Hepatocyte (in vitro differentiated cells): ENCODE data around the gene LILRA1. TPM values are rescaled to one million over a fixed set of nuclear protein-coding genes. Genes with fewer than 3 reads are reported as not detected.
"Not testable (repeated sequence)": the region's sequence is repeated elsewhere in the genome, so short reads cannot be mapped to it uniquely, and the experiment has no call there.

ENCODE experiments used
- DNase-seq: peaks from one replicate; pipeline ENCODE4 v3.0.0-alpha.2; 2016; ENCODE audit warnings: low spot score
- H2AFZ ChIP-seq: fragments of 200-600 bp; sonication (generic); 2 replicates; pipeline ENCODE4 v1.6.0; 2016; ENCODE audit warnings: antibody characterized with exemption, mild to moderate bottlenecking
- H3K27ac ChIP-seq: fragments of 200-600 bp; sonication (generic); 2 replicates; pipeline ENCODE4 v1.5.1; 2016; ENCODE audit warnings: mild to moderate bottlenecking
- H3K27me3 ChIP-seq: fragments of 200-600 bp; sonication (generic); 2 replicates; pipeline ENCODE4 v1.6.1; 2016
- H3K36me3 ChIP-seq: fragments of 200-600 bp; sonication (generic); replicated peaks from 2 replicates; pipeline ENCODE4 v1.5.1; 2016; ENCODE audit warnings: low read depth; ENCODE audit not compliant: insufficient read depth
- H3K4me1 ChIP-seq: fragments of 200-600 bp; sonication (generic); 2 replicates; pipeline ENCODE4 v1.5.1; 2016; ENCODE audit warnings: mild to moderate bottlenecking, moderate library complexity; ENCODE audit not compliant: insufficient read depth
- H3K4me2 ChIP-seq: fragments of 200-600 bp; sonication (generic); 2 replicates; pipeline ENCODE4 v1.6.0; 2016
- H3K4me3 ChIP-seq: fragments of 200-600 bp; sonication (generic); 2 replicates; pipeline ENCODE4 v1.5.1; 2016; ENCODE audit warnings: mild to moderate bottlenecking
- H3K79me2 ChIP-seq: fragments of 200-600 bp; sonication (generic); 2 replicates; pipeline ENCODE4 v1.6.0; 2017; ENCODE audit warnings: mild to moderate bottlenecking
- H3K9me2 ChIP-seq: fragments of 200-600 bp; sonication (generic); replicated peaks from 2 replicates; pipeline ENCODE4 v1.6.0; 2017; ENCODE audit warnings: mild to moderate bottlenecking; ENCODE audit not compliant: insufficient read depth
- H3K9me3 ChIP-seq: fragments of 200-600 bp; sonication (generic); 2 replicates; pipeline ENCODE4 v1.5.1; 2016; ENCODE audit warnings: low read depth, mild to moderate bottlenecking
- H4K20me1 ChIP-seq: fragments of 200-600 bp; sonication (generic); 2 replicates; pipeline ENCODE4 v1.6.0; 2016; ENCODE audit warnings: mild to moderate bottlenecking; ENCODE audit not compliant: insufficient read depth, poor library complexity, severe bottlenecking
- EZH2 ChIP-seq: fragments of 200-600 bp; sonication (generic); IDR thresholded peaks from 2 replicates; pipeline ENCODE4 v1.6.1; 2016; ENCODE audit warnings: antibody characterized with exemption, mild to moderate bottlenecking, borderline replicate concordance
- EZH2phosphoT487 ChIP-seq: fragments of 200-600 bp; sonication (generic); IDR thresholded peaks from one replicate; pipeline ENCODE4 v1.6.1; 2018; ENCODE audit warnings: antibody characterized with exemption, mild to moderate bottlenecking, low read depth, moderate library complexity; ENCODE audit not compliant: unreplicated experiment, severe bottlenecking
- WGBS: methylation state at CpG from one replicate; pipeline ENCODE4 v1.1.6; 2016; ENCODE audit warnings: low lambda C conversion rate; ENCODE audit errors: missing lambda C conversion rate; 5-methylcytosine and 5-hydroxymethylcytosine counted together
- polyA plus RNA-seq: library from polyadenylated mRNA; unstranded; fragments of >200 nt; fragmentation: Nextera tagmentation; extraction: Ambion mirVana; gene quantifications from 2 replicates; pipeline ENCODE4 v1.2.1, GENCODE V29; 2016
- total RNA-seq: library from RNA; depleted of rRNA; stranded (reverse); fragments of >200 nt; gene quantifications from 2 replicates; pipeline ENCODE4 v1.2.3, GENCODE V29; 2014
- TF ChIP-seq, protein P1 (sequence below): fragments of 200-600 bp; sonication (generic); IDR thresholded peaks from 2 replicates; pipeline ENCODE4 v1.5.1; 2016; ENCODE audit warnings: antibody characterized with exemption, mild to moderate bottlenecking; ENCODE audit not compliant: poor library complexity

LILRA1 gene
- total and polyA plus RNA-seq, 2 experiments from 2014 or later: not detected

DNA sequence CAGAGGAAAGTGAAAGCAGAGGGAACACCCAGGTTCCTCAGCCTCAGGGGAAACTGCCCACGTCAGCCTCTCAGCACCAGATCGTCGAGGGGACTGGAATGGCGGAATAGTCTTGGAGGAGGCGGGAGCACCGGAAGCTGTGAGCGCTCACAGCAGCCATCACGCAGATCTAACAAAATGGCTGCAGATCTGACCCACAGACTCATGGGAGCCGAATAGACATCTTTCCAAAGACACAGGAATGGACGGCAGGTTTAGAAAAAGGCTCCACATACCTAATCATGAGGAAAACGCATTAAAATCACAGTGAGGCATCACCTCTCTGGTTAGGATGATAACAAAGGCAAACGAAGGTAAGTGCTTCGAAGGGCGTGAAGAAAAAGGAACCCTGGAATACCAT is 31.6 kb upstream of the LILRA1 start:
- H3K9me2 ChIP-seq: no peaks in the 10 kb centered on the region
- H4K20me1 ChIP-seq: no peaks in the 10 kb centered on the region
- H3K79me2 ChIP-seq: no peaks in the 10 kb centered on the region
- no peak for DNase-seq
- no peak overlapping the region for H3K4me2 ChIP-seq
- no peaks in the 10 kb centered on the region for H3K36me3 ChIP-seq
- no peaks in the 10 kb centered on the region for H3K4me1 ChIP-seq
- TF ChIP-seq EZH2 (no peak), EZH2phosphoT487 (no peak)
- TF ChIP-seq, protein P1, sequence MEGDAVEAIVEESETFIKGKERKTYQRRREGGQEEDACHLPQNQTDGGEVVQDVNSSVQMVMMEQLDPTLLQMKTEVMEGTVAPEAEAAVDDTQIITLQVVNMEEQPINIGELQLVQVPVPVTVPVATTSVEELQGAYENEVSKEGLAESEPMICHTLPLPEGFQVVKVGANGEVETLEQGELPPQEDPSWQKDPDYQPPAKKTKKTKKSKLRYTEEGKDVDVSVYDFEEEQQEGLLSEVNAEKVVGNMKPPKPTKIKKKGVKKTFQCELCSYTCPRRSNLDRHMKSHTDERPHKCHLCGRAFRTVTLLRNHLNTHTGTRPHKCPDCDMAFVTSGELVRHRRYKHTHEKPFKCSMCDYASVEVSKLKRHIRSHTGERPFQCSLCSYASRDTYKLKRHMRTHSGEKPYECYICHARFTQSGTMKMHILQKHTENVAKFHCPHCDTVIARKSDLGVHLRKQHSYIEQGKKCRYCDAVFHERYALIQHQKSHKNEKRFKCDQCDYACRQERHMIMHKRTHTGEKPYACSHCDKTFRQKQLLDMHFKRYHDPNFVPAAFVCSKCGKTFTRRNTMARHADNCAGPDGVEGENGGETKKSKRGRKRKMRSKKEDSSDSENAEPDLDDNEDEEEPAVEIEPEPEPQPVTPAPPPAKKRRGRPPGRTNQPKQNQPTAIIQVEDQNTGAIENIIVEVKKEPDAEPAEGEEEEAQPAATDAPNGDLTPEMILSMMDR: no peak
- no peaks in the 10 kb centered on the region for H3K27me3 ChIP-seq
- peaks cover 3% of the 10 kb centered on the region for H3K9me3 ChIP-seq
- H3K4me3 ChIP-seq: no peak overlapping the region
- WGBS: 76% methylated on average over 14 of the region's 14 CpGs
- no peak overlapping the region for H2AFZ ChIP-seq
- no peak overlapping the region for H3K27ac ChIP-seq

GRCh38 chr19:54563206-54563605 is 30.2 kb upstream of the LILRA1 start:
- DNase-seq, H3K9me2 ChIP-seq, H3K27ac ChIP-seq, H3K27me3 ChIP-seq, H2AFZ ChIP-seq, H3K4me3 ChIP-seq, H3K9me3 ChIP-seq, H3K4me2 ChIP-seq, H3K4me1 ChIP-seq, H3K36me3 ChIP-seq, H3K79me2 ChIP-seq, H4K20me1 ChIP-seq: not testable (repeated sequence)
- 84% methylated on average over 6 of the region's 6 CpGs for WGBS

- Histone ChIP-seq H3K27me3 (no peaks in the 10 kb centered on the region), H3K9me2 (no peaks in the 10 kb centered on the region), H3K9me3 (no peaks in the 10 kb centered on the region), H3K4me3 (no peak overlapping the region), H2AFZ (no peak overlapping the region), H3K27ac (no peak overlapping the region), H3K4me1 (no peaks in the 10 kb centered on the region), H4K20me1 (no peaks in the 10 kb centered on the region), H3K79me2 (no peaks in the 10 kb centered on the region), H3K36me3 (no peaks in the 10 kb centered on the region), H3K4me2 (no peak overlapping the region)
- TF ChIP-seq EZH2phosphoT487: no peak
- TF ChIP-seq, protein P1: no peak
- no peak for TF ChIP-seq EZH2
- 50% methylated on average over 3 of the region's 3 CpGs for WGBS
- DNase-seq: no peak
Observed at GRCh38 chr19:54570316-54570715, 23.1 kb upstream of the LILRA1 start.

DNA sequence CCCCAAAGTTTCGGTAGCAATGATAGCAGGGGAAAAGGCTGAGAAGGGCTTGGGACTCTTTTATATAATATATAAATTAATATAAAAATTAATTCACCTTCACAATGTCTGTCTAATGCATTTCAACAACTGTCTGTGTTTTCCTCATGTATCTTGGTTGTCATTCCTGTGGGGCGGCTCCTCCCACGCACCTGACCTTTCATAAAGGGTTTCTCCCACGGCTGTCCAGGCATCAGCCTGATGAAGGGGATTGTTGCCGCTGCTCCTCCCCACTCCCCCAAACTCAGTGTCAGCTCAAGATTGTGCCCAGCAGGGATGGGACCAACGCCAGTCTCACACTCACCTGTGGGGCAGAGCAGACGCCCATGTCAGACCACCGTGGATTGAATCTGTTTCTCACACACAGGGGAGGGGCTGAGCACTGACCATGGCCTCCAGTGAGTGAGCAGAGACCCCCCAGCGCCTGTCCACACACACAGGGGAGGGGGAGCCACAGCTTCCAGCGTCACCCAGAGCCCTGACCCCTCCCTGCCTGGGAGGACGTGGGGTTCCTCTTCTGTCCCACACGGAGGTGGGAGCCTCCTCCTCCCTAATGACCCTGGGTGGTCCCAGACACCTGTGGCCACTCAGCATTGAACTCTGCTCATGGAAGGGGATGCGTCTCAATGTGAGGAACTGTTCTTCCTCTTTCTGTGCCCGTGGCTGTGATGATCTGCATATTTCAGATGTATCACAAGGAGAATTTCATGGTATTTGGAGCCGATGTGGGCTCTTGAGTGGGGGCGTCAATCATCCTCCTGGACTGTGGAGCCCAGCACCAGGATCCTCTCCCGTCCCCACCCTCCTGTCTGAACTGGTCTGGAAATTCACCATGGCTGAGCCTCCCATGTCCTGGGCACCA is 21.5 kb upstream of the LILRA1 start:
- H3K4me3 ChIP-seq, H3K9me2 ChIP-seq, H4K20me1 ChIP-seq, H3K9me3 ChIP-seq, H3K4me2 ChIP-seq, H2AFZ ChIP-seq, H3K4me1 ChIP-seq, H3K27ac ChIP-seq, H3K36me3 ChIP-seq, DNase-seq, H3K79me2 ChIP-seq, H3K27me3 ChIP-seq: not testable (repeated sequence)
- WGBS: 69% methylated on average over 17 of the region's 17 CpGs
